Fibroblast of skin of right quadriceps (primary cell): ENCODE data around the gene NDUFA5.

Experiments
- DNase-seq: peaks from one replicate; pipeline ENCODE4 v3.0.0-alpha.2; 2013

The NDUFA5 gene

DNA sequence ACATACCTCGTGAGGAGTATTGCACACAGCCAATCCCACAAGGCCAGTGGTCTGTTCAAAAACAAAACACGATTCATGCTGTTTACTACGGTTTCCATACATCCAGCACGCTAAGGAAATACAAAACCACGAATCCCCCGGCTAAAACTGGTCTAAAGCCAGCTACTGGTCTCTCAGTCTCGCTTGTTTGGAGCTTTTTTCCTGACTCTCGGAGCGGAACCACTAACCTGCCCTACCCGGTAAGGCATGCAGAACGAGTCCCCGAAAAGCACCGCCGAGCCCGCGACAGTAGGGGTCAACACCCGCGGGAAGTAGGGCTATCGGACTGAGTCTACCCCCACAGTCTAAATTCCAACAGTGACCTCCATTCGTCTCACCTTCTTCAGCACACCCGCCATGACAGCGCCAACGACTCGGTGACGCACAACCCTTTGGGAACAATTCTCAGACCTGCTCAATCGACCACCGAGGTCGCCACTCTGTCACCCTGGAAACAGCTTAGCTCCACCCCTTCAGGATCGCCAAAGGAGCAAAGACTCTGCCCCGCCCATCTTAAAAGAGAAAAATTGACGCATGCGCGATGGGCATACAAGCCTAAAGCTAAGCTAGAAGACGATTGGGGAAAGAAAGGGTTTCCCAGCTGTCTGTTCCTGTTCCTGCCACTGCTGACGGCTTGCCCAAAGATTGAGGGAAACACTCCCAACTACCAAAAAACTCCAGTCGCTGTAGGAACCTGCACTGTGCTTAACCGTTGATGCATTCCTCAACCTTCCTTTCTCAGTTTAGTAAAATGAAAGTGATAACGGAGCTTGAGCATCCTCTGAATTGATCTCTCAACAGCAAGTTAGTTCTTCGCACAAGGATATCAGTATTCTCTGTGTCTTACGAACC lies at the start of gene NDUFA5:
NDUFA5 (minus strand) TSS at position 421 of the 891 bp plus-strand sequence; CDS start at position 398, 23 bp downstream.
- DNase-seq, result peak; percentile 99

DNA sequence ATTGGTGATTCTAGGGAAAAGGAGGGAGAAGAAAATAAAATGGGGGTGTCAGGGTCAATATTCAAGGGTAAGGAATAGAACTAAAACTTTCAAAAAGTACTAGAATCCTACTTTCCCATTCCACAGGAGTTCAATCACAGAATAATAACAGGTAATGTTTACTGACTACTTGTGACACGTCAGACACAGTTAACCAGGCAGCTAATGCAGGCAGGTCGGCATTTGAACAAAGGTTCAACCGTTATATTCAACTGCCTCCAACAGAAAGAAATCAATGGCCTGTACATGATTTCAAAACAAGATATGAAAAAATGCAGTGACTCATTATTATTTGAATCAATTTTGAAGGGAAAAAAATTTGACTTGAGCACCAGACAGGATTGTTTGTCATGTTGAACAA lies 47.1 kb upstream of the NDUFA5 start:
- DNase-seq, result no peak

DNA sequence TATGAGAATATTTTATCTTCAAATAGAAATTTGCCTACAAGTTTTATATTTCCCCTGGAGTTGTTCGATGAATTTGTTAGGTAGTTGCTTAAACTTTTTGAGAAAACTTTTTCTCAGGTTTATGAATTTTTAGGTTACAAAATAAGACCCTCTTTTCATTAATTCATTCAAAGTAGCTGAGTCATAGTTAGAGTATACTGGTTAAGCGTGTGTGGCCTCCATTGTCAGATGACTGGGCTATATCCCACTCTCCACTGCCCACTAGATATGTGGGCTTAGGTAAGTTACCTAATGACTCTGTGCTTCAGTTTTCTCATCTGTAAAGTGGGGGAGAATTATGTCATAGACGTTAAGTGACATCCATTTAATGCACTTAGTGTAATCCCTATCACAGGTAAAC lies 45.0 kb upstream of the NDUFA5 start:
- no peak for DNase-seq

DNA sequence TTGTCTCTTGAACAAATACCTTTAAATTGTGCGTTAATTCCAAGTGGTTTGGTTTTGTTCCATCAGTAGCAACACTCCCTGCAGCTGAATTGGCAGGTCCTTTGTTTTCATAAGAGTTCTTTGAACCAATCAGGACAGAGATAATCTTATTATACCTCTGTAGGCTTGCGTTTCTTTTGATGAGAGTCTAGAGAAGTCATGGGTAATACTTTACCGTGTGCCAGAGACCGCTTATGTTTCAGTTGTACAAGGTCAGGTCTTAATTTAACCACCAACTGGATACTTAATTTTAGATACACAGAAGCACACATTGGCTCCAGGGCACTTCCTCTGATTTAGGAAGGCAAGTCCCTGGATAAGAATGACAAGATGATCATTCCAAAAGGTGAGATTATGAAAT lies 43.9 kb upstream of the NDUFA5 start, which contains the start of gene ASB15:
ASB15 (plus strand) TSS at position 292 of the 400 bp plus-strand sequence. CDS start 12,682 bp downstream, outside the sequence.
- DNase-seq, result no peak

DNA sequence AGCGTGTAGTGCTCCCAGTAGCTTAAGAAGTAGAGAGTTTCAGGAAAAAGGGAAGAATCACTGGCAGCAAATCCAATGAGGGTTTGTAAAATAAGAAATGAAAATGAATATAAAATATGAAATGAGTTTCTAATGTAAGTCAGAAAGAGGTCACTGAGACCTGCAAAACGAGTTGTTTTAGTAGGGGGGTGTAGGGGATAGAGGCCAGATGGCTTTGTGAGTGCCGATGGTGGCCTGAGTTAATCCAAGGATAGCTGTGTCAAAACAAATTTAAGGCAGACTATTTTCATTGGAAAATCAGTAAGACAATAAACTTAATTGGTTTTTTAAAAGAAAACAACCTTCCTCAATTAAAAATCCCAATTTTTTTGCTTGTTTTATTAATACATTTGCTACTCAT lies 43.3 kb upstream of the NDUFA5 start:
- no peak for DNase-seq

DNA sequence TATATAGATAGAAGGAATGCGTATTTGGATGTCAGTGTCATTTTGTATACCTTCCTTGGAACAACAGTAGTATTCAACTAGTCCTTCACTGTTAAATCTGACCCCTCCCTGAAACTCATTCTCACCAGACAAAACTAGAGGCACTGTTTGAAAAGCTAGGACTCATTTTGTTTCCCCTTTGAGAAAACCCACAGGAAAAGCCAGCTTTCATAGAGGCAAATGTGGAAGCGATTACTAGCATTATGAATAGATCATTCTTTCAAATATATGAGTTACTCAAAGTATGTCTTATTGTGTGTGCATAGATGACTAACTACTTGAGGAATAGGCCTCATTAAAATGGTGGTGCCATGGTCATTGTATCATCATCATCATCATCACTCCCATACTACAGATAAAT lies 42.1 kb upstream of the NDUFA5 start:
- DNase-seq, result no peak

DNA sequence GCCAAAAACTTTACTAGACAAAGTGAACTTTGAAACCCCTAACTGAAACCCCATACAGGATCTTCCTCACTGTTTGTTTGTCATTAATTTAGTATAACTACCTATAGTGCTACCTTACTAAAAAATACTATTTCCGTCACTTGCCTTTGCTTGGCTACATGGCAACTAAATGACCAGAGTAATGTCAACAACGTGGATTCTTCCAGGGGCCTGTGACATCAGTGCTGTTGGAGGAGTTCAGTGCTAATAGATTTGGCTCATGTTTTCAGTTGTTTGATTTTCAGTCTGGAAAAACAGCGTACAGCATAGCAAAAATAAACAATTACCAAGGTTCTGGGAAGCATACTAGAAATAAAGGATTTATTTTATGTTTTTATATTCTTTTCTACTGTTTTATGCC lies 41.0 kb upstream of the NDUFA5 start:
- no peak for DNase-seq

DNA sequence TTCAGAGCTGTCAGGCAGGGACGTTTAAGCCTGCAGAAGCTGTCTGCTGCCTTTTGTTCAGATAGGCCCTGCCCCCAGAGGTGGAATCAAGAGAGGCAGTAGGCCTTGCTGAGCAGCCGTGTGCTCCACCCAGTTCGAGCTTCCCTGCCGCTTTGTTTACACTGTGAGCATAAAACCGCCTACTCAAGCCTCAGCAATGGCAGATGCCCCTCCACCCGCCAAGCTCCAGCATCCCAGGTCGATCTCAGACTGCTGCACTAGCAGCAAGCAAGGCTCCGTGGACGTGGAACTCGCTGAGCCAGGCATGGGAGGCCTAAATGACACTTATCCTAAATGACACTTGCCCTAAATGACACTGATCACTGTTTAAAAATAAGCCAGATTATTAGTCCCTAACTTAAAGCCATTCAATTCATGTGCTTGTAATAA lies 37.2 kb upstream of the NDUFA5 start:
- no peak for DNase-seq

DNA sequence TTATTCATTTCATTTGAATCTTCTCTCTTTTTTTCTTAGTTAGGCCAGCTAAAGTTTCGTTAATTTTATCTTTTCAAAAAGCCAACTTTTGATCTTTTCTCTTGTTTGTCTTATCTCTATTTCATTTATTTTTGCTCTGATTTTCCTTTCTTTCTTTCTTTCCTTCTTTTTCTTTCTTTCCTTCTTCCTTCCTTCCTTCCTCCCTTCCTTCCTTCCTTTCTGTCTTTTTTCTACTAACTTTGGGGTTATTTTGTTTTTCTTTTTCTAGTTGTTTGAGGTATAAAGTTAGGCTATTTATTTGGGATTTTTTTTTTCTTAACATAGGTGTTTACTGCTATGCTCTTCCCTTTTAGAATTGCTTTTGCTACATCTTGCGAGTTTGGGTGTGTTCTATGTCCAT lies 30.8 kb upstream of the NDUFA5 start:
- no peak for DNase-seq

DNA sequence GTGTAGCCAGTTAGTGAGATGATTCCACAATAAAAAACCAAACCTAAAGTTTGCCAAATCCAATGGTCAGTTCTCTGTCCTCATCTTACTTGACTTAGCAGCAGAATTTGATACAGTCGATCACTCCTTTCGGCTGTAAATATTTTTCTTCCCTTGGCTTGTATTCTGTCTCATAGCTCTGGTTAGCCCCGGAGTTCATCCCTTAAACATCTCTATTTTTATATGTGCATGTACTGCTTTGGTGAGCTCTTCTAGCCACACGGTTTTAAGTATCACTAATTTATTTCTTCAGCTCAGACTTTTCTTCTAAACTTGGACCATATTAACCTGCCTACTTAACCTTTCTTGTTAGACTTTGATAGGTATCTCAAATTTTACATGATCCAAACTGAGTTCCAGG lies 26.2 kb upstream of the NDUFA5 start:
- DNase-seq, result no peak

DNA sequence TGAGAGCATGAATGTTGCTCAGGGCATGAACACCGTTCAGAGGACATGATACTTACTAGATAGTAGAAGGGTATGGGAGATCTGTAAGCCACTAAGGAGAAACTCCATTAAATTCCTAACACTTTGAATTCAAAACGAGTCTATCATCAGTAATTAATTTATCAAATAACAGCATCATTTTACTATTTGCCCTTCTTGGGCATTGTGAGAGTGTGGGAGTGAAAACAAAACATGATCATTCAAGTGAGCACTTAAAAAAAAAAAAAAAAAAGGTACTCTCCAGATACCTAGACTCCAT lies 23.5 kb upstream of the NDUFA5 start:
- no peak for DNase-seq

DNA sequence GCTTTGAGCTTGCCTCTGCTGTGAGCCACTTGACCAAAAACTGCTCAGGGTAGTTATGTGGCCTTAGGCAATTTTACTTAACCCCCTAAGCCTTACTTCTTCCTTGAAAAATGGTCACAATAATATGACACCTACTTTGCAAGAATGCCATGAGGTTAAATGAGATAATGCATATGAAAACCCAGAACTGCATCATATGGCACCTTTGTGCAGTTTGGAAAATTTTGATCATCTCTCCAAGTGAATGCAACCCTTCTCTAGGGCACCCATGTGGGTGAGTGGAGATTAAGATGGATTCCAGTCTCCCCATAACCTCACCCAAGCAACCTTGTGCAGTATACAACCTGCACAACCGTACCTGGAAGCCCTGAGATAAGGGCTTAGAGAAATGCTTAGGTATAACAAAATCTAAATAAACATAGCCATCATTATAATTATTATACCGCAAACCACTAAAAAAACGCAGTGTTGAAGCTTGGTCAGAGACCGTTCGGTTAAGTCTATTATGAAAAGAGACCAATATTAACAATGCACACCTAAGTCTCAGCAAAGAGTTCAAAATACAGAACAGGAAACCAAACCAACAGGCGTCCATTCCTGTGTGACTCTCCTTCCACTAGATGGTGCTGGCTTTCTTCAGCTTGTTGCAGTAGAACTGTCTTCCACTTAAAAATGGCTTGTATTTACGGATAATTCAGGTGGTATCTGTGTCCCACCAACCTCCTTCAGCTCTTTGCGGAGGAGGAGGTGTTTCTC lies 23.0 kb upstream of the NDUFA5 start:
- peak; percentile 10 for DNase-seq

DNA sequence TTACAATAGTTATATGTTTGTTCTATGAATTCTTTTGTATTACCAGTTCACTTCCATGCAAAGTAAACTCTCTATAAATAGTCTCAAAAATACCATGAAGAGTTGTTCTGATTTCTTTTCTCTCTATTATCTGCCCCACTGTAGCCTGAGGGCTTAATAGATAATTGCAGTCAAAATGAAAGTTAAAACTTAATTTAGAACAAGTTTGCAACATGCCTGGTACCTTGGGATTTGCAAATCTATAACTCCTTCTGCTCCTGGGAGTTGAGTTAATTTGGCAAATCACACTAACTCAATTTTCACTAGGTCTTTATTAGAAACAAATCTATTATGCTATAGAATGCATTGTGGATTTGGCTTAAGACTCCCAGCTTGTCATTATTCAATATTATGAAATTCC lies 21.8 kb upstream of the NDUFA5 start:
- no peak for DNase-seq

DNA sequence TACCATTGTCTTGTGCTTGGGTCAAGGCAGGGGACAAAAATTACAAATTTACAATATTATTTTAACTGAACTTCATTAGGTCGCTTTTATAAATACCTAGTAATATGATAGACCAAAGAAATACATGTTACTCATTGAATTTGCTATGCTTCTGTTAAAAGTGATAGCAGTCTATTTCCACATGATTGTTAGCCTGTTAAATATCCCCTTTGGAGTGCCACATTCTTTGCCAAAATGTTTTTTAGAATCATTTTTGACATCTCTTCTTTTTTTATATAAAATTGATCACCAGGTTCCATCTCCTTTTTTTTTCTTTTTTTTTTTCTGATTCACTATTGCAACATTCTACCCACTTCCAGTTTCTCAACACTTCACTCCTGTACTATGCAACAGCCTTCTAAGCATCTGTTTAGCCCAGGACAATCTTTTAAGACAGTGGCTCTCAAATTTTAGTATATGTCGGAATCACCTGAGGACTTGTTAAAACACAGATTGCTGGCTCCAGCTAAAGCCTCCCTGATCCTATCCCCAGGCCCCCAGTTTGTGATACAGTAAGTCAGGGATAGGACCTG lies 16.4 kb upstream of the NDUFA5 start:
- DNase-seq, result no peak

DNA sequence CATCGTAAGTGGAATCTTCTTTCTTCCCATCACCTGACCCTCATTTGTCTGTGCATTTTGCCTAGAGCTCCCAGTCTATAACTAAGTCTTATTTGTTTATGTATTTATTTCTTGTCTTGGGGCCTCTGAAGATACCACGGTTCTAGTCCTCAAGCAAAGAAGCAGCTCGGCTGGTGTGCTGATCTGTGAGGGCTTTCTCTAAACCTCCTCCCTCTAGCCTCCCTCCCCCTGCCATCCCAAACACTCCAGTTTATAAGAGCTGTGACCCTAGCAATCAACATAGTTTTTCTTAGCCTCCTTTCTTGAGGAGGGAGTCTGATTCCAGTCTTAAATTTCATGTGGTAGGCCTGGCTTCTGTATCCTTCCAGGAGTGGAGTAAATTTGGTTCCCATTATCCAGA lies 15.7 kb upstream of the NDUFA5 start:
- no peak for DNase-seq

DNA sequence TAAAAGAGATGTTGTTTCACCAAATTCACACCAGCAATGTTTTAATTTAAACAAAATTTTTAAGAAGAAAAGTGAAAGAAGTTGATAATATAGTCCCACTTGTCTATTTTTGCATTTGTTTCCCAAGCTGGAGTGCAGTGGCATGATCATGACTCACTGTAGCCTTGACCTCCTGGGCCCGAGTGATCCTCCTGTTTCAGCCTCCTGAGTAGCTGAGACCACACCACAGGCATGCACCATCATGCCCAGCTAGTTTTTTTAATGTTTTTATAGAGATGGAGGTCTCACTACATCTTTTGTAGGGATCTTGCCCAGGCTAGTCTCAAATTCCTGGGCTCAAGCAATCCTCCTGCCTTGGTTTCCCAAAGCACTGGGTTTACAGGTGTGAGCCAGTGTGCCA lies 14.1 kb upstream of the NDUFA5 start:
- no peak for DNase-seq

DNA sequence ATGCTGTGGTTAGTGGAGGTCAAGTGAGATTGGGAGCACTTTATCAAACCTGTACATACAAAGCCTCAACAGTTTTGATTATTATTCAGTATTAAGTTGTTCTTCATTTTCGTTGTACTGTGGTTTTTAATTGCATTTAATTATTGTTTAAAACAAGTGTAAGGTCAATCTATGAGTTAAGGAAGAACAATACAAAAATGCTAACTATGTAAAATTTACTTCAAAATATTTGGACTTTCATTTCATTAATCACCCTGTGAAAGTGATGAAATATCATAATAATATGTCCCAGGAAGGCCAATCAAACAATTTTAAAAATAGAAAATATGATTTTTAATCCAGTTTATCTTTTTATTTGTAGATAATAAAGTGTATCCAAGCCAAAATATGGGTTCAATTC lies 13.6 kb upstream of the NDUFA5 start:
- no peak for DNase-seq

DNA sequence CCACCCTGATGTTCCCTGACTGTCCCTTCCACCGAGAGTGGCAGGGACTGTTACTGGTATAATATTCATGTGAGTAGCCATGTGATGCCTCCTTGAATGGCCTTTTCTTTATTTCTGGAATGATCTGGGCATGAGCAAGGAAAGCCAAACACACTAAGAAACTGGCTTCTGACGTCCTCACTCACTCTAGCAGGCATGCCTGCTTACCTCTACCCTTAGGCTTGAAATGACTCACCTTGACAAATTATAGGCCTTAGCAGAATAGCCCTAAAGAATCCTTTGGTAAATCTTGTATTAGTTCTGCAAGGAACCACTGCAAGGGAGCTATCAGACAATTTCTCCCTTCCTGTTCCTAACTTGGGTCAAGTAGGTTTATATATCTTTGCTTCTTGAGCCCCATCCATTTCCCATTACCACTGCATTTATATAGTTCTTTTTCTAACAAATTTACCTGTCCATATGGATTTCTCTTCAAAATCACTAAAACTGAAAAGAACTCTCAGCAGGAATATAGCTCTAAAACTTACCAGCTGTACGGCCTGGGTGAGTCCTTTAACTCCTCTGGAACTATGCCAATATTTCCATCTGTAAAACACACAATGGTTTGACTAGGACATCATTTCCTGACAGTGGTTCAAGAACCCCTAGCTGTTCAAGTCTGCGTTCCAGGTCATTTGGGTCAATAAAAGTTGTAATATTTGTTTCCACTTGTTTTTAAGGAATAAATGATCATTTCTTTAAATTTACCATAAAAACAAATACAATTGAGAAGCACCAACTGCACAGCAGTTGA lies 13.0 kb upstream of the NDUFA5 start:
- DNase-seq, result no peak

DNA sequence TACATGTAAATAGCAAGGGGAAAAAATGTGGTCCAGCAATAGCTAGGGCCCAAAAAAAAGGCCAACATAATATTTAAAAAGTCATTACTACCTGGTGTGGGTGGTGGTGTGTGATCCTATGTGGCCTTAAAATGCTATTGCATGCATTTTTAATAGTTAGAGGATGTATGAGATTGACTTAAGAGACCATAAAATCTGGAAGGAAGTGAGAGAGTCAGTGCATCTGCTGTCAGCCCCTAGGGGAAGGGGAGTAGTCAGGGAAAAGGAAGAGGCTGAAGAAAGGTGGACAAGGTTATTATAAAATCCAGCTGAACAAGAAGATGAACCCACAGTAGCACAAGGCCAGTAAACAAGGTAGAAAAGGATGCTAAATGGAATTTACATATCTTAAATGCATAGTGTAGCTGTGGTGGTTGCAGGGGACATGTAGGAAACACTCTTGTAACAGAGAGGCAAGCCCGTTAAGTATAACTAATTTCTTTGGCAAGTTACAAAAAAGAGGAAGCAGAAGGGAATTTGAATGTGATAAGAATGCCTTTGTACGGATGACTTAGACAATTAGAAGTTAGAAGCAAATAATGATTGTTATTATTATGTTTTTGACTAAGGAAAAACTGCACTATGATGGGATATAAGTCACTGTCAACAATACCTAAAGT lies 11.9 kb upstream of the NDUFA5 start:
- DNase-seq, result no peak

DNA sequence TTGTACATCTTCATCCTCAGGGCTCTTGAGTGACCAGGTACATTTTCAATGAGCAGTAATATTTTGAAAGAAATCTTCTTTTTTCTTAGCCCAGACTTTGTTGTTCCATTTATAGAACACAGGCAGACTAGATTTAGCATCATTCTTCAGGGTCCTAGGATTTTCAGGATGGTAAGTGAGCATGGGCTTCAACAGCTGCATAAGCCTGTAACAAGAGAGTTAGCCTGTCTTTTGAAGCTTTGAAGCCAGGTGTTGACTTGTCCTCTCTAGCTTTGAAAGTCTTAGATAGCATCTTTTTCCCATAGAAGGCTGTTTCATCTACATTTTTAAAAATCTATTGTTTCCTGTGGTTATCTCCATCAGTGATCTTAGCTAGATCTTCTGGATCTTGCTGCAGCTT lies 4.5 kb upstream of the NDUFA5 start:
- DNase-seq, result no peak

DNA sequence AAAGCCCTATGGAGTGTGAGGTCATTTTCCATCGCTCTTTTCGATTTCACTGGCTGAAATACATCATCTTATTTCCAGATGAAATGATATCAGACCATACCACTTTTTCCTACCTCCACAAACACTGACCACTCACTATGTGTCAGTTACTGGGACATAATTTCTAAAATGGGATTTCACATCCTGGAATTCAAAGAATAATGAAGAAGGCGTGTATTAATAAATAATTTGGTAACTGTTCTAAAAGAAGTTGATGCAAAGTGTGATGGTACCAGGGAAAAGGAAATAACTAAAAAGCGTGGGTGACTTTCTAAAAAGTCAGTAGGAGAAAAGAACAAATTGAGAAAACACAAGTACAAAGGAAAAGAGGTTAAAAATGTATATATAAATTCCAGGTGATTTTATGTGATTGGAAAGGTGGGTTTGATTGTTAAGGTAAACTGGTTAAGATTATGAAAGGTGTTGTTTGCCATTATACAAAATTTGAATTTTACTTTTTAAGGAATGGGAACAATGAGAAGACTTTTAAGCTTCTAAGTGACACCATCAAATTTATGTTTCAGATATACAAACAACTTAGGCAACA lies 764 bp upstream of the NDUFA5 start:
- no peak for DNase-seq

DNA sequence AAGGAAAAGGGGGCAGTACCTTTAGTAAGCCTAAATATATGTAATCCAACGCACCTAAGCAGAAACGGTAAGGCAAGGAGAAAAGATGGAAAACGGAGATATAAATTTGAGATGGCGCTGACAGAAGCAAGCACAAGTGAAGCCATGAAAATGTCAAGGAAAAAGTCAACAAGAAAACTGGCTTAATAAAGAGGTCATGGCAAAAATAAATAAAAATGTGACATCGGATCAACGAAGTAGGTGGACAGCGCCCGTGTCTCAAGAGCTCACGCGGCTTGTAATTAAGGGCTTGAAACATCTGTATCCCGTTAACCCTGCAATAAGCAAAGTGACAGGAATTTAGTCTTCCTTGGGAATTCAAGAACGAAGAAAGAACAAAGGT lies 611 bp downstream of the NDUFA5 start:
- DNase-seq, result no peak
